Suppressor macrophage (primary cell): ENCODE data around the gene HDAC7.

Source experiments
- DNase-seq, 4 experiments: peaks; one replicate each; pipeline ENCODE4 v3.0.0-alpha.2; 2020 to 2022

The HDAC7 gene

GRCh38 chr12:47791874-47792273, 27.8 kb downstream of the HDAC7 start:
- DNase-seq, result no peak

- DNase-seq, result no peak
These were observed 28.4 kb downstream of the HDAC7 start for GRCh38 chr12:47791351-47791746.

GRCh38 chr12:47790676-47791350, 28.9 kb downstream of the HDAC7 start:
- DNase-seq, result no peak

- DNase-seq, result no peak
These were observed 29.8 kb downstream of the HDAC7 start for GRCh38 chr12:47789712-47790489.

- DNase-seq, result no peak
These were observed 30.6 kb downstream of the HDAC7 start for GRCh38 chr12:47789141-47789540.

GRCh38 chr12:47787596-47788319, 31.9 kb downstream of the HDAC7 start:
- DNase-seq, result no peak

GRCh38 chr12:47786662-47787280, 32.9 kb downstream of the HDAC7 start:
- no peak for DNase-seq

GRCh38 chr12:47785887-47786661, 33.6 kb downstream of the HDAC7 start:
- no peak for DNase-seq

GRCh38 chr12:47785036-47785886, 34.4 kb downstream of the HDAC7 start:
- no peak for DNase-seq

GRCh38 chr12:47783821-47784819, 35.6 kb downstream of the HDAC7 start:
- DNase-seq, result no peak

- DNase-seq, result no peak
These were observed 36.5 kb downstream of the HDAC7 start for GRCh38 chr12:47783024-47783755.

- DNase-seq, result no peak
These were observed 37.3 kb downstream of the HDAC7 start for GRCh38 chr12:47782372-47782770.

GRCh38 chr12:47781479-47782371, 38.0 kb downstream of the HDAC7 start:
- DNase-seq, result no peak

- no peak for DNase-seq
These were observed 39.7 kb downstream of the HDAC7 start for GRCh38 chr12:47779943-47780504.

GRCh38 chr12:47779301-47779942, 40.3 kb downstream of the HDAC7 start:
- DNase-seq, result peak; percentile 89 to 94 (median 92)

- DNase-seq, result no peak
These were observed 40.8 kb downstream of the HDAC7 start for GRCh38 chr12:47778881-47779280.
